WTC11 (cell line): ENCODE data around the gene TMEM40.

Experiments
- CBFB ChIP-seq: sonication (generic); formaldehyde crosslinking; IDR thresholded peaks from 2 replicates; pipeline ENCODE4 v1.8.1; 2022; ENCODE audit warnings: mild to moderate bottlenecking, low read depth, missing genetic modification reagents
- CTCF ChIP-seq: fragments of 200-600 bp; IDR thresholded peaks from 2 replicates; pipeline ENCODE4 v1.8.0; 2022; ENCODE audit warnings: antibody characterized with exemption
- ELF4 ChIP-seq: sonication (generic); formaldehyde crosslinking; IDR thresholded peaks from 2 replicates; pipeline ENCODE4 v1.8.1; 2022; ENCODE audit warnings: low read depth, mild to moderate bottlenecking, moderate library complexity, missing genetic modification reagents

GRCh38 chr3:12708584-12709192 lies 50.4 kb downstream of the TMEM40 start:
- TF ChIP-seq CBFB (CRISPR knock-in tag) (no peak), ELF4 (no peak), CTCF (no peak)
